CD4-positive, alpha-beta T cell treated with Interleukin-2 at 100 ng/mL for 4 hours (primary cell): ENCODE measurements around the gene EEPD1.
"Not testable (repeated sequence)": the region's sequence is repeated elsewhere in the genome, so short reads cannot be mapped to it uniquely, and the experiment has no call there.

Source experiments
- DNase-seq: peaks from one replicate; pipeline ENCODE4 v3.0.0-alpha.2; 2020; ENCODE audit warnings: low spot score

EEPD1 gene

GRCh38 chr7:36217211-36217960 is 64.3 kb downstream of the EEPD1 start:
- DNase-seq = no peak

- DNase-seq = no peak
These were observed 64.9 kb downstream of the EEPD1 start for GRCh38 chr7:36217961-36218284.

GRCh38 chr7:36219429-36219828 is 66.4 kb downstream of the EEPD1 start:
- no peak for DNase-seq

- DNase-seq = no peak
These were observed 70.8 kb downstream of the EEPD1 start for GRCh38 chr7:36223851-36224250.

GRCh38 chr7:36224934-36225858 is 72.1 kb downstream of the EEPD1 start:
- no peak for DNase-seq

GRCh38 chr7:36226151-36226550 is 73.1 kb downstream of the EEPD1 start:
- DNase-seq = no peak

- DNase-seq = no peak
These were observed 74.2 kb downstream of the EEPD1 start for GRCh38 chr7:36227223-36227622.

- DNase-seq = no peak
These were observed 75.0 kb downstream of the EEPD1 start for GRCh38 chr7:36228039-36228438.

GRCh38 chr7:36231406-36231805 is 78.4 kb downstream of the EEPD1 start:
- no peak for DNase-seq

GRCh38 chr7:36232555-36232954 is 79.5 kb downstream of the EEPD1 start:
- no peak for DNase-seq

- DNase-seq = no peak
These were observed 80.0 kb downstream of the EEPD1 start for GRCh38 chr7:36232971-36233550.

GRCh38 chr7:36236073-36236472 is 83.0 kb downstream of the EEPD1 start:
- no peak for DNase-seq

GRCh38 chr7:36238138-36238537 is 85.1 kb downstream of the EEPD1 start:
- DNase-seq = no peak

- DNase-seq = not testable (repeated sequence)
These were observed 90.3 kb downstream of the EEPD1 start for GRCh38 chr7:36243356-36243755.

- not testable (repeated sequence) for DNase-seq
These were observed 90.9 kb downstream of the EEPD1 start for GRCh38 chr7:36244001-36244400.

- DNase-seq = no peak
These were observed 91.4 kb downstream of the EEPD1 start for GRCh38 chr7:36244429-36244828.

- DNase-seq = no peak
These were observed 92.7 kb downstream of the EEPD1 start for GRCh38 chr7:36245684-36246299.

GRCh38 chr7:36249091-36249490 is 96.0 kb downstream of the EEPD1 start:
- no peak for DNase-seq

- no peak for DNase-seq
These were observed 100.6 kb downstream of the EEPD1 start for GRCh38 chr7:36253699-36254098.

GRCh38 chr7:36258510-36259259 is 105.6 kb downstream of the EEPD1 start:
- DNase-seq = not testable (repeated sequence)

- DNase-seq = no peak
These were observed 107.4 kb downstream of the EEPD1 start for GRCh38 chr7:36260481-36260880.
